ENCODE data around the gene HOXC9.

The HOXC9 gene

GRCh38 chr12:53985994-53986685 lies 13.8 kb upstream of the HOXC9 start (continued):
- TF ChIP-seq ZNF350 (tag by site-specific recombination; IDR thresholded peaks at IDR 0.05), result no peak
- TF ChIP-seq ZNF10 (tag by site-specific recombination; IDR thresholded peaks at IDR 0.05), result no peak
- TF ChIP-seq TSHZ1 (tag by site-specific recombination; IDR thresholded peaks at IDR 0.05; ENCODE audit: borderline replicate concordance), result no peak
- TF ChIP-seq ZNF280C (tag by site-specific recombination; IDR thresholded peaks at IDR 0.05), result no peak
- TF ChIP-seq ZFP37 (tag by site-specific recombination; IDR thresholded peaks at IDR 0.05), result no peak
- TF ChIP-seq ZNF423 (tag by site-specific recombination; IDR thresholded peaks at IDR 0.05), result peak; percentile 43; the same call in 1 of the 2 replicates
- TF ChIP-seq PRDM4 (tag by site-specific recombination; IDR thresholded peaks at IDR 0.05), result no peak
- no peak for TF ChIP-seq ZNF16 (tag by site-specific recombination; IDR thresholded peaks at IDR 0.05; ENCODE audit: low read depth)
- no peak for TF ChIP-seq ZNF623 (tag by site-specific recombination; IDR thresholded peaks at IDR 0.05)
- no peak for TF ChIP-seq ZNF561 (tag by site-specific recombination; IDR thresholded peaks at IDR 0.05; ENCODE audit: borderline replicate concordance)
- TF ChIP-seq ZNF266 (tag by site-specific recombination; IDR thresholded peaks at IDR 0.05; ENCODE audit: low read depth), result no peak
- TF ChIP-seq ZNF280D (tag by site-specific recombination; IDR thresholded peaks at IDR 0.05), result no peak
- TF ChIP-seq ZNF354C (tag by site-specific recombination; IDR thresholded peaks at IDR 0.05; ENCODE audit: borderline replicate concordance, low read depth), result no peak
- no peak for TF ChIP-seq ZNF202 (tag by site-specific recombination; IDR thresholded peaks at IDR 0.05; ENCODE audit: borderline replicate concordance)
- no peak for TF ChIP-seq ZNF530 (tag by site-specific recombination; IDR thresholded peaks at IDR 0.05; ENCODE audit: low read depth)
- TF ChIP-seq ZNF148 (tag by site-specific recombination; IDR thresholded peaks at IDR 0.05; ENCODE audit: borderline replicate concordance), result no peak
- no peak for TF ChIP-seq ZNF18 (tag by site-specific recombination; IDR thresholded peaks at IDR 0.05)
- no peak for TF ChIP-seq ZNF488 (tag by site-specific recombination; IDR thresholded peaks at IDR 0.05)
- TF ChIP-seq ZNF174 (tag by site-specific recombination; IDR thresholded peaks at IDR 0.05), result no peak
- no peak for TF ChIP-seq ZNF394 (tag by site-specific recombination; IDR thresholded peaks at IDR 0.05; ENCODE audit: borderline replicate concordance)

Data from HEK293 (cell line).